ENCODE measurements around the gene EHF. TPM values are rescaled to one million over a fixed set of nuclear protein-coding genes. Genes with fewer than 3 reads are reported as not detected.
"Not testable (repeated sequence)": the region's sequence is repeated elsewhere in the genome, so short reads cannot be mapped to it uniquely, and the experiment has no call there.

Gene EHF
- under 1 TPM in 1 of 2 donors, not detected in 1; 0.35 TPM for total RNA-seq

GRCh38 chr11:34620820-34621792, at the start of gene EHF:
Gene EHF (plus strand): TSS chr11:34621093. CDS start chr11:34642631, 21,538 bp downstream.
- H3K4me3 Mint-ChIP-seq: no peak within 1 kb of the TSS
- peaks cover 6% of the 10 kb centered on the region for H3K4me1 Mint-ChIP-seq
- H3K36me3 Mint-ChIP-seq (ENCODE audit: low read depth): no peaks in the 10 kb centered on the region
- peaks cover 15% of the 10 kb centered on the region for H3K27me3 Mint-ChIP-seq
- ATAC-seq (replicated peaks): no peak
- H3K9me3 Mint-ChIP-seq: no peaks in the 10 kb centered on the region
- H3K27ac Mint-ChIP-seq: no peak within 1 kb of the TSS

GRCh38 chr11:34573537-34573936, 47.4 kb upstream of the EHF start:
- Mint-ChIP-seq H3K4me3 (no peak overlapping the region), H3K4me1 (peaks cover 9% of the 10 kb centered on the region), H3K27me3 (peaks cover 52% of the 10 kb centered on the region), H3K9me3 (no peaks in the 10 kb centered on the region), H3K36me3 (ENCODE audit: low read depth) (no peaks in the 10 kb centered on the region), H3K27ac (no peak overlapping the region)
- no peak for ATAC-seq (replicated peaks)

- Mint-ChIP-seq H3K9me3 (no peaks in the 10 kb centered on the region), H3K4me3 (no peak overlapping the region), H3K36me3 (ENCODE audit: low read depth) (no peaks in the 10 kb centered on the region), H3K27ac (no peak overlapping the region), H3K27me3 (peaks cover 54% of the 10 kb centered on the region), H3K4me1 (peaks cover 8% of the 10 kb centered on the region)
- ATAC-seq (replicated peaks): no peak
These were observed 45.6 kb upstream of the EHF start for GRCh38 chr11:34575261-34575660.

GRCh38 chr11:34575671-34576070, 45.2 kb upstream of the EHF start:
- no peak for ATAC-seq (replicated peaks)
- Mint-ChIP-seq H3K4me3 (no peak overlapping the region), H3K27me3 (peaks cover 52% of the 10 kb centered on the region), H3K36me3 (ENCODE audit: low read depth) (no peaks in the 10 kb centered on the region), H3K9me3 (no peaks in the 10 kb centered on the region), H3K4me1 (peaks cover 4% of the 10 kb centered on the region), H3K27ac (no peak overlapping the region)

- Mint-ChIP-seq H3K9me3 (no peaks in the 10 kb centered on the region), H3K4me3 (no peak overlapping the region), H3K27me3 (peaks cover 53% of the 10 kb centered on the region), H3K4me1 (no peaks in the 10 kb centered on the region), H3K27ac (no peak overlapping the region), H3K36me3 (ENCODE audit: low read depth) (no peaks in the 10 kb centered on the region)
- ATAC-seq (replicated peaks): no peak
These were observed 44.6 kb upstream of the EHF start for GRCh38 chr11:34576331-34576730.

- no peak overlapping the region for H3K27ac Mint-ChIP-seq
- H3K27me3 Mint-ChIP-seq: peaks cover 23% of the 10 kb centered on the region
- no peaks in the 10 kb centered on the region for H3K4me1 Mint-ChIP-seq
- H3K36me3 Mint-ChIP-seq (ENCODE audit: low read depth): no peaks in the 10 kb centered on the region
- no peak overlapping the region for H3K4me3 Mint-ChIP-seq
- no peaks in the 10 kb centered on the region for H3K9me3 Mint-ChIP-seq
- ATAC-seq (replicated peaks): no peak
These were observed 37.1 kb upstream of the EHF start for GRCh38 chr11:34583818-34584217.

GRCh38 chr11:34585304-34585734, 35.6 kb upstream of the EHF start:
- Mint-ChIP-seq H3K4me3 (no peak overlapping the region), H3K4me1 (no peaks in the 10 kb centered on the region), H3K27me3 (peaks cover 18% of the 10 kb centered on the region), H3K36me3 (ENCODE audit: low read depth) (no peaks in the 10 kb centered on the region), H3K9me3 (no peaks in the 10 kb centered on the region), H3K27ac (no peak overlapping the region)
- ATAC-seq (replicated peaks): no peak

- Mint-ChIP-seq H3K27ac (no peak overlapping the region), H3K4me3 (no peak overlapping the region), H3K9me3 (no peaks in the 10 kb centered on the region), H3K4me1 (no peaks in the 10 kb centered on the region), H3K36me3 (ENCODE audit: low read depth) (no peaks in the 10 kb centered on the region), H3K27me3 (peaks cover 13% of the 10 kb centered on the region)
- no peak for ATAC-seq (replicated peaks)
These were observed 35.0 kb upstream of the EHF start for GRCh38 chr11:34585735-34586487.

GRCh38 chr11:34586488-34587281, 34.2 kb upstream of the EHF start:
- Mint-ChIP-seq H3K27me3 (peaks cover 12% of the 10 kb centered on the region), H3K9me3 (no peaks in the 10 kb centered on the region), H3K27ac (no peak overlapping the region), H3K4me1 (no peaks in the 10 kb centered on the region), H3K4me3 (no peak overlapping the region), H3K36me3 (ENCODE audit: low read depth) (no peaks in the 10 kb centered on the region)
- no peak for ATAC-seq (replicated peaks)

GRCh38 chr11:34587282-34587677, 33.6 kb upstream of the EHF start:
- Mint-ChIP-seq H3K4me1 (no peaks in the 10 kb centered on the region), H3K9me3 (no peaks in the 10 kb centered on the region), H3K36me3 (ENCODE audit: low read depth) (no peaks in the 10 kb centered on the region), H3K27me3 (peaks cover 10% of the 10 kb centered on the region), H3K4me3 (no peak overlapping the region), H3K27ac (no peak overlapping the region)
- no peak for ATAC-seq (replicated peaks)

- Mint-ChIP-seq H3K27me3 (peaks cover 15% of the 10 kb centered on the region), H3K4me3 (no peak overlapping the region), H3K27ac (no peak overlapping the region), H3K9me3 (peaks cover 2% of the 10 kb centered on the region), H3K4me1 (no peaks in the 10 kb centered on the region), H3K36me3 (ENCODE audit: low read depth) (no peaks in the 10 kb centered on the region)
- ATAC-seq (replicated peaks): no peak
These were observed 32.9 kb upstream of the EHF start for GRCh38 chr11:34588023-34588422.

- Mint-ChIP-seq H3K4me3 (no peak overlapping the region), H3K36me3 (ENCODE audit: low read depth) (no peaks in the 10 kb centered on the region), H3K9me3 (peaks cover 8% of the 10 kb centered on the region), H3K4me1 (no peaks in the 10 kb centered on the region), H3K27ac (no peak overlapping the region), H3K27me3 (peaks cover 20% of the 10 kb centered on the region)
- no peak for ATAC-seq (replicated peaks)
These were observed 32.2 kb upstream of the EHF start for GRCh38 chr11:34588701-34589100.

GRCh38 chr11:34589177-34589576, 31.7 kb upstream of the EHF start:
- not testable (repeated sequence) for H3K4me1 Mint-ChIP-seq; H3K27ac Mint-ChIP-seq; H3K4me3 Mint-ChIP-seq; H3K36me3 Mint-ChIP-seq (ENCODE audit: low read depth); ATAC-seq (replicated peaks)
- Mint-ChIP-seq H3K27me3 (peaks cover 25% of the 10 kb centered on the region), H3K9me3 (peaks cover 11% of the 10 kb centered on the region)

GRCh38 chr11:34593085-34593484, 27.8 kb upstream of the EHF start:
- no peak overlapping the region for H3K27ac Mint-ChIP-seq
- no peak for ATAC-seq (replicated peaks)
- H3K9me3 Mint-ChIP-seq: peaks cover 11% of the 10 kb centered on the region
- no peaks in the 10 kb centered on the region for H3K36me3 Mint-ChIP-seq (ENCODE audit: low read depth)
- H3K27me3 Mint-ChIP-seq: peaks cover 34% of the 10 kb centered on the region
- no peaks in the 10 kb centered on the region for H3K4me1 Mint-ChIP-seq
- H3K4me3 Mint-ChIP-seq: no peak overlapping the region
